Measurements from ENCODE around the gene CNMD.
"Not testable (repeated sequence)": the region's sequence is repeated elsewhere in the genome, so short reads cannot be mapped to it uniquely, and the experiment has no call there.

CNMD gene

GRCh38 chr13:52743988-52744387 lies 4.4 kb upstream of the CNMD start:
- DNase-seq: no peak

- no peak for DNase-seq
Observed at GRCh38 chr13:52743569-52743968, 3.9 kb upstream of the CNMD start.

- DNase-seq: peak; percentile 55
Observed at GRCh38 chr13:52738719-52739467, 727 bp downstream of the CNMD start.

GRCh38 chr13:52737965-52738364 lies 1.7 kb downstream of the CNMD start:
- DNase-seq: no peak

GRCh38 chr13:52737451-52737850 lies 2.2 kb downstream of the CNMD start:
- DNase-seq: no peak

GRCh38 chr13:52736891-52737290 lies 2.7 kb downstream of the CNMD start:
- DNase-seq: no peak

GRCh38 chr13:52734075-52734623 lies 5.5 kb downstream of the CNMD start:
- no peak for DNase-seq

GRCh38 chr13:52726258-52726657 lies 13.4 kb downstream of the CNMD start:
- no peak for DNase-seq

- no peak for DNase-seq
Observed at GRCh38 chr13:52725302-52725701, 14.3 kb downstream of the CNMD start.

GRCh38 chr13:52723181-52723580 lies 16.4 kb downstream of the CNMD start:
- DNase-seq: no peak

GRCh38 chr13:52721356-52721755 lies 18.3 kb downstream of the CNMD start:
- not testable (repeated sequence) for DNase-seq

- DNase-seq: not testable (repeated sequence)
Observed at GRCh38 chr13:52720904-52721303, 18.7 kb downstream of the CNMD start.

- no peak for DNase-seq
Observed at GRCh38 chr13:52713894-52714293, 25.7 kb downstream of the CNMD start.

- DNase-seq: no peak
Observed at GRCh38 chr13:52712385-52712784, 27.2 kb downstream of the CNMD start.

GRCh38 chr13:52711286-52711685 lies 28.3 kb downstream of the CNMD start:
- no peak for DNase-seq

GRCh38 chr13:52708266-52708665 lies 31.4 kb downstream of the CNMD start:
- DNase-seq: peak; percentile 27

- no peak for DNase-seq
Observed at GRCh38 chr13:52707375-52707774, 32.2 kb downstream of the CNMD start.

GRCh38 chr13:52706081-52706480 lies 33.5 kb downstream of the CNMD start:
- no peak for DNase-seq

- no peak for DNase-seq
Observed at GRCh38 chr13:52703482-52703881, 36.1 kb downstream of the CNMD start.

- DNase-seq: peak; percentile 21
Observed at GRCh38 chr13:52701728-52702465, 37.7 kb downstream of the CNMD start.

- DNase-seq: no peak
Observed at GRCh38 chr13:52696566-52696965, 43.1 kb downstream of the CNMD start.

GRCh38 chr13:52695856-52696255 lies 43.8 kb downstream of the CNMD start:
- DNase-seq: peak; percentile 56

GRCh38 chr13:52686376-52686775 lies 53.2 kb downstream of the CNMD start:
- no peak for DNase-seq

GRCh38 chr13:52685806-52686205 lies 53.8 kb downstream of the CNMD start:
- DNase-seq: not testable (repeated sequence)

Measured in hematopoietic multipotent progenitor cell treated with erythropoietin and hydrocortisone succinate and interleukin-3 and kit ligand, for 6 days (in vitro differentiated cells).